Stomach smooth muscle (tissue), 2 donors: ENCODE results near the gene ZNRF2.

Experiments used
- H3K27ac ChIP-seq: one replicate; pipeline ENCODE4 v1.7.0; 2013; ENCODE audit warnings: mild to moderate bottlenecking, low read length, inconsistent platforms
- H3K27me3 ChIP-seq, 2 donors: one replicate each; pipeline ENCODE4 v1.7.0; 2013; ENCODE audit warnings: low read length in 2 of 2; ENCODE audit not compliant: insufficient read depth in 2 of 2, control insufficient read depth in 1 of 2
- H3K36me3 ChIP-seq, 2 donors: one replicate each; pipeline ENCODE4 v1.7.0; 2013; ENCODE audit warnings: low read length in 2 of 2; ENCODE audit not compliant: control insufficient read depth in 2 of 2, insufficient read depth in 2 of 2
- H3K4me1 ChIP-seq: one replicate; pipeline ENCODE4 v1.7.0; 2013; ENCODE audit warnings: low read length; ENCODE audit not compliant: control insufficient read depth, insufficient read depth
- H3K4me3 ChIP-seq, 2 donors: one replicate each; pipeline ENCODE4 v1.7.0; 2013; ENCODE audit warnings: low read length in 2 of 2
- H3K9ac ChIP-seq, 2 donors: one replicate each; pipeline ENCODE4 v1.7.0; 2013; ENCODE audit warnings: low read length in 2 of 2, mild to moderate bottlenecking in 1 of 2
- H3K9me3 ChIP-seq, 2 donors: one replicate each; pipeline ENCODE4 v1.7.0; 2013; ENCODE audit warnings: low read length in 2 of 2; ENCODE audit not compliant: control insufficient read depth in 2 of 2
- donor health status: healthy.
- donor health status: Pancreatic carcinoma.

The ZNRF2 gene

GRCh38 chr7:30284298-30285066 lies at the start of gene ZNRF2:
TSS of gene ZNRF2 (plus strand) at chr7:30284597. CDS start at chr7:30285358, 761 bp downstream.
- Histone ChIP-seq H3K36me3 (no peaks in the 10 kb centered on the region), H3K9ac (peak within 1 kb of the TSS; percentile 72 to 80), H3K4me3 (peak within 1 kb of the TSS; percentile 64 to 85), H3K27me3 (no peaks in the 10 kb centered on the region), H3K27ac (peak within 1 kb of the TSS; percentile 86), H3K4me1 (peaks cover 4% of the 10 kb centered on the region), H3K9me3 (no peaks in the 10 kb centered on the region)

- Histone ChIP-seq H3K4me1 (peaks cover 11% of the 10 kb centered on the region), H3K9me3 (no peaks in the 10 kb centered on the region), H3K9ac (no peak overlapping the region), H3K36me3 (no peaks in the 10 kb centered on the region), H3K27me3 (no peaks in the 10 kb centered on the region), H3K4me3 (no peak overlapping the region), H3K27ac (no peak overlapping the region)
These were observed 47.1 kb upstream of the ZNRF2 start for GRCh38 chr7:30237271-30237695.

- Histone ChIP-seq H3K4me3 (no peak overlapping the region), H3K36me3 (no peaks in the 10 kb centered on the region), H3K4me1 (peaks cover 11% of the 10 kb centered on the region), H3K27me3 (no peaks in the 10 kb centered on the region), H3K27ac (peak overlapping the region; percentile 49), H3K9ac (no peak overlapping the region), H3K9me3 (no peaks in the 10 kb centered on the region)
These were observed 45.5 kb upstream of the ZNRF2 start for GRCh38 chr7:30238721-30239441.

GRCh38 chr7:30240106-30240800 lies 44.1 kb upstream of the ZNRF2 start:
- Histone ChIP-seq H3K9ac (no peak overlapping the region), H3K9me3 (no peaks in the 10 kb centered on the region), H3K27me3 (no peaks in the 10 kb centered on the region), H3K4me3 (no peak overlapping the region), H3K4me1 (peaks cover 11% of the 10 kb centered on the region), H3K36me3 (no peaks in the 10 kb centered on the region), H3K27ac (no peak overlapping the region)

DNA sequence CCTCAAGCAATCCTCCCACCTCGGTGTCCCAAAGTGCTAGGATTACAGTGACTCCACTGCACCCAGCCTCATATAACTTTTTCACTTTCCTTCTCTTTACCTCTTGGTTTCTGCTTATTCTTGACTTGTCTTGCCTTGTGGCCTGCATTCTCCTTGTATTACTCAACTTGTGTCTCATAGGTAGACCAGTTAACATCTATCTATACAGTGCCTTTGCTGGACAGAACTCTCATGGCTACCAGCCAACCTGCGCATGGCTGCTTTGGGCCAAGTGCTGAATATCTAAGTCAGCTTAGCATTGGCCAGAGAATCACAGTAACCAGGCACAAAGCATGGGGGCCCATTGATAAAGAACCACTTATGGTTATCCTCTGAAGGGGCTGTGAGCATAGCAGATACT lies 42.6 kb upstream of the ZNRF2 start:
- Histone ChIP-seq H3K27ac (no peak overlapping the region), H3K4me3 (no peak overlapping the region), H3K4me1 (peaks cover 11% of the 10 kb centered on the region), H3K9ac (no peak overlapping the region), H3K36me3 (no peaks in the 10 kb centered on the region), H3K9me3 (no peaks in the 10 kb centered on the region), H3K27me3 (no peaks in the 10 kb centered on the region)

DNA sequence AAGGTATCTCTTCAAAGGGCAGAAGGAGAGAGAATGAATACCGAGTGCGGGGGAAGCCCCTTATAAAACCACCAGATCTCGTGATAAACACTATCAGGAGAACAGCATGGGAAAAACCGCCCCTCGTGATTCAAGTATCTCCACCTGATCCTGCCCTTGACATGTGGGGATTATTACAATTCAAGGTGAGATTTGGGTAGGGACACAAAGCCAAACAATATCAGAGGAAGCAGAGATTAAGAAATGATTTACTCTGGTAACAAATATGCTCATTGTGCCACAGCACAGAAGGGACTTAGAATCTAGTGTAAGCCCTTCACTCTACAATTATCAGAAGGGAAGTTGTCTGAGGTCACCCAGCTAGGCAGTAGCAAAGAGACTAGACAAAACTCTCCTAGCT lies 40.1 kb upstream of the ZNRF2 start:
- Histone ChIP-seq H3K4me3 (no peak overlapping the region), H3K9me3 (no peaks in the 10 kb centered on the region), H3K4me1 (peaks cover 7% of the 10 kb centered on the region), H3K27ac (no peak overlapping the region), H3K36me3 (no peaks in the 10 kb centered on the region), H3K9ac (no peak overlapping the region), H3K27me3 (no peaks in the 10 kb centered on the region)

- H3K4me1 ChIP-seq, result peaks cover 3% of the 10 kb centered on the region
- H3K9ac ChIP-seq, result no peak overlapping the region
- no peaks in the 10 kb centered on the region for H3K9me3 ChIP-seq
- H3K27ac ChIP-seq, result no peak overlapping the region
- no peak overlapping the region for H3K4me3 ChIP-seq
- H3K27me3 ChIP-seq, result no peaks in the 10 kb centered on the region
- H3K36me3 ChIP-seq, result no peaks in the 10 kb centered on the region
These were observed 38.5 kb upstream of the ZNRF2 start for GRCh38 chr7:30245913-30246312.

DNA sequence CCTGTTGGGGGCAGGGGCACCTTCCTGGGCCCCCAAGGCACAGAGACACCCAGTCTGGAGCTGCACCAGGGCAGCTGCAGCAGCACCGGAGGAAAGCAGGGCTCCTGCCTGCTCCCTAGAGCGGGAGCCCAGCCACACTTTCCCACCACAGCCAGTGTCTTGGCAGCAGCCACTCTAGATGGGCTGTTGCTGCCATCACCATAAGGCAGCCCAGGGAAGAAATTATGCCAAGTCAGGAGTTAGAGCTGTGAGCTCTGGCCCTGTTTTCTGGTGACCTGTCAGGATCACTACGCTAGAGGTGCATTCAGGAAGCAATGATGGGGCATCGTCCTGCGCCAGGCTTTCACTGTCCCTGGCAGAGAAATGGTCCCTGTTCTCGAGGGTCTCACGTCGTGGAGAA lies 38.0 kb upstream of the ZNRF2 start:
- Histone ChIP-seq H3K27me3 (no peaks in the 10 kb centered on the region), H3K36me3 (no peaks in the 10 kb centered on the region), H3K9ac (no peak overlapping the region), H3K4me3 (no peak overlapping the region), H3K27ac (no peak overlapping the region), H3K4me1 (peaks cover 3% of the 10 kb centered on the region), H3K9me3 (no peaks in the 10 kb centered on the region)

- no peaks in the 10 kb centered on the region for H3K36me3 ChIP-seq
- peaks cover 4% of the 10 kb centered on the region for H3K4me1 ChIP-seq
- H3K27me3 ChIP-seq, result no peaks in the 10 kb centered on the region
- no peak overlapping the region for H3K27ac ChIP-seq
- H3K4me3 ChIP-seq, result no peak overlapping the region
- peak overlapping the region in 1 of 2 donors; percentile 29 for H3K9ac ChIP-seq
- no peaks in the 10 kb centered on the region for H3K9me3 ChIP-seq
These were observed 36.6 kb upstream of the ZNRF2 start for GRCh38 chr7:30247541-30248401.

DNA sequence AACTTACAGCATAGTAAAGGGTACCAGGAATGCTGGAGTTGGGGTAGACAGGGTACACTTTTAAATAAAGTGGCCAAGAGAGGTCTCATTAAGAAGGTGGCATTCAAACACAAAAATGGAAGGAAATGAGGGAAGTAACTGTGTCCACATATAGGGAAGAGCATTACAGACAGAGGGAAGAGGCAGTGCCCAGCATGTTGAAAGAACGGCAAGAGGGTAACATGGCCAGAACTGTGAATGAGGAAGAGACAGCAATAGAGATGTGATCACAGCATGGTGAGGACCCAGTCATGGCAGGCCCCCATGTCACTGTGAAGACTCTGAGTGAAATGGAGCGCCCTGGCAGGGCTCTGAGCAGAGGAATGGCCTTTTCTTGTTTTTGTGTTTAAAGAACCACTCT lies 35.1 kb upstream of the ZNRF2 start:
- Histone ChIP-seq H3K36me3 (no peaks in the 10 kb centered on the region), H3K27ac (no peak overlapping the region), H3K27me3 (no peaks in the 10 kb centered on the region), H3K4me3 (no peak overlapping the region), H3K9ac (no peak overlapping the region), H3K9me3 (no peaks in the 10 kb centered on the region), H3K4me1 (peaks cover 20% of the 10 kb centered on the region)
